Ishikawa (cell line): Measurements from ENCODE around the gene TRIO.

Experiments used
- CEBPB ChIP-seq: IDR thresholded peaks from 2 replicates; pipeline ENCODE4 v1.6.1; 2012
- CREB1 ChIP-seq: IDR thresholded peaks from 2 replicates; pipeline ENCODE4 v1.6.1; 2012; ENCODE audit warnings: low read depth
- EGR1 ChIP-seq: IDR thresholded peaks from 2 replicates; pipeline ENCODE4 v1.6.1; 2012
- EP300 ChIP-seq: IDR thresholded peaks from 2 replicates; pipeline ENCODE4 v1.6.1; 2012; ENCODE audit warnings: borderline replicate concordance
- FOXM1 ChIP-seq: IDR thresholded peaks from 2 replicates; pipeline ENCODE4 v1.6.1; 2012; ENCODE audit warnings: low read depth, borderline replicate concordance
- NFIC ChIP-seq: IDR thresholded peaks from 2 replicates; pipeline ENCODE4 v1.6.1; 2012
- RAD21 ChIP-seq: IDR thresholded peaks from 2 replicates; pipeline ENCODE4 v1.6.1; 2012; ENCODE audit warnings: low read depth
- TAF1 ChIP-seq: IDR thresholded peaks from 2 replicates; pipeline ENCODE4 v1.6.1; 2012; ENCODE audit warnings: low read depth, mild to moderate bottlenecking
- TCF12 ChIP-seq: IDR thresholded peaks from 2 replicates; pipeline ENCODE4 v1.6.1; 2012; ENCODE audit warnings: low read depth
- TEAD4 ChIP-seq: IDR thresholded peaks from 2 replicates; pipeline ENCODE4 v1.6.1; 2012
- YY1 ChIP-seq: IDR thresholded peaks from 2 replicates; pipeline ENCODE4 v1.6.1; 2012; ENCODE audit warnings: low read depth
- ZBTB7A ChIP-seq: IDR thresholded peaks from 2 replicates; pipeline ENCODE4 v1.6.1; 2012; ENCODE audit warnings: low read depth
- TF ChIP-seq, protein P1 (sequence below): IDR thresholded peaks from 2 replicates; pipeline ENCODE4 v1.6.1; 2012; ENCODE audit warnings: low read depth, mild to moderate bottlenecking
- TF ChIP-seq, protein P2 (sequence below): IDR thresholded peaks from 2 replicates; pipeline ENCODE4 v1.6.1; 2012
- TF ChIP-seq, protein P3 (sequence below): IDR thresholded peaks from 2 replicates; pipeline ENCODE4 v1.6.1; 2012

TRIO gene

DNA sequence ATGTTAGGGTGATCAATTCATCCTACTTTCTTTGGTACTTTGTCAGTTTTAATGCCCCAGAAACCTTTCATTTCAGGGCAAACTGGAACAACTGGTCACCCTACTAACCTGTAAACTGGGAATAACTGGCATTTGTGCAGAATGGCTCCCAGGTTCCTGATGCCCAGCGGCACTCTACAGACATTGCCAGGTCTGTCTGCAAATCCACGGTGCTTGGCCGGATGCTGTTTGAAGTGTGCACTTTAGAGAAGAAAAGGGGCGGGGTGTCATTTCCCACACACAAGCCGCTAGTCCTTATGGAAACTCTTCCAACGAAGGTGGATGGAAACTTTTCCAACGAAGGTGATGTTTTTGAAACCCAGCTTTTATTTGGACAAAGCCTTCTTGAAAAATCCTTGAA lies 388.5 kb downstream of the TRIO start:
- TF ChIP-seq NFIC: no peak
- TF ChIP-seq TEAD4: no peak
- no peak for TF ChIP-seq CEBPB
- TF ChIP-seq CREB1: no peak
- no peak for TF ChIP-seq EP300
- TF ChIP-seq, protein P1, sequence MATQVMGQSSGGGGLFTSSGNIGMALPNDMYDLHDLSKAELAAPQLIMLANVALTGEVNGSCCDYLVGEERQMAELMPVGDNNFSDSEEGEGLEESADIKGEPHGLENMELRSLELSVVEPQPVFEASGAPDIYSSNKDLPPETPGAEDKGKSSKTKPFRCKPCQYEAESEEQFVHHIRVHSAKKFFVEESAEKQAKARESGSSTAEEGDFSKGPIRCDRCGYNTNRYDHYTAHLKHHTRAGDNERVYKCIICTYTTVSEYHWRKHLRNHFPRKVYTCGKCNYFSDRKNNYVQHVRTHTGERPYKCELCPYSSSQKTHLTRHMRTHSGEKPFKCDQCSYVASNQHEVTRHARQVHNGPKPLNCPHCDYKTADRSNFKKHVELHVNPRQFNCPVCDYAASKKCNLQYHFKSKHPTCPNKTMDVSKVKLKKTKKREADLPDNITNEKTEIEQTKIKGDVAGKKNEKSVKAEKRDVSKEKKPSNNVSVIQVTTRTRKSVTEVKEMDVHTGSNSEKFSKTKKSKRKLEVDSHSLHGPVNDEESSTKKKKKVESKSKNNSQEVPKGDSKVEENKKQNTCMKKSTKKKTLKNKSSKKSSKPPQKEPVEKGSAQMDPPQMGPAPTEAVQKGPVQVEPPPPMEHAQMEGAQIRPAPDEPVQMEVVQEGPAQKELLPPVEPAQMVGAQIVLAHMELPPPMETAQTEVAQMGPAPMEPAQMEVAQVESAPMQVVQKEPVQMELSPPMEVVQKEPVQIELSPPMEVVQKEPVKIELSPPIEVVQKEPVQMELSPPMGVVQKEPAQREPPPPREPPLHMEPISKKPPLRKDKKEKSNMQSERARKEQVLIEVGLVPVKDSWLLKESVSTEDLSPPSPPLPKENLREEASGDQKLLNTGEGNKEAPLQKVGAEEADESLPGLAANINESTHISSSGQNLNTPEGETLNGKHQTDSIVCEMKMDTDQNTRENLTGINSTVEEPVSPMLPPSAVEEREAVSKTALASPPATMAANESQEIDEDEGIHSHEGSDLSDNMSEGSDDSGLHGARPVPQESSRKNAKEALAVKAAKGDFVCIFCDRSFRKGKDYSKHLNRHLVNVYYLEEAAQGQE: no peak
- TF ChIP-seq, protein P2, sequence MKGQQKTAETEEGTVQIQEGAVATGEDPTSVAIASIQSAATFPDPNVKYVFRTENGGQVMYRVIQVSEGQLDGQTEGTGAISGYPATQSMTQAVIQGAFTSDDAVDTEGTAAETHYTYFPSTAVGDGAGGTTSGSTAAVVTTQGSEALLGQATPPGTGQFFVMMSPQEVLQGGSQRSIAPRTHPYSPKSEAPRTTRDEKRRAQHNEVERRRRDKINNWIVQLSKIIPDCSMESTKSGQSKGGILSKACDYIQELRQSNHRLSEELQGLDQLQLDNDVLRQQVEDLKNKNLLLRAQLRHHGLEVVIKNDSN: no peak
- no peak for TF ChIP-seq TAF1

DNA sequence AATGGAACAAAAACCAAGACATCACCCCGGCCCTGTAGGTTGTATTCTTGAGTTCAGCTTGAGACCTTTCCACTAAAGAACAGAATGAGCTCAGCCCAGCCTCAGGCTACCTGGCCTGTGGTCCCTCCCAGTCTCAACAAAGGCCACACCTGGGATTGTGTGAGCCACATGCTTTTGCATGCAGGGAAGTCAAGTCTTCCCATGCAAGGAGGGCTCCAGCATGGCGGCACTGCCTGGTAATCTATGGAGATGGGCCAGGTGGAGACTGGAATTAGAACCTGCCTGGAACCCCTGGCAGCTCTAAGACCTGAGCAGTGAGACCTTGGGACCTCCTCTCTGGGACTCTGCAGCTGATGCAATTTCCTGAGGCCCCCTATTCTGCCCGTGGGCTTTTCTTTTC lies 389.0 kb downstream of the TRIO start:
- TF ChIP-seq, protein P1: no peak
- TF ChIP-seq, protein P3, sequence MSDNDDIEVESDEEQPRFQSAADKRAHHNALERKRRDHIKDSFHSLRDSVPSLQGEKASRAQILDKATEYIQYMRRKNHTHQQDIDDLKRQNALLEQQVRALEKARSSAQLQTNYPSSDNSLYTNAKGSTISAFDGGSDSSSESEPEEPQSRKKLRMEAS: no peak
- TF ChIP-seq EP300 (no peak), NFIC (no peak), TAF1 (no peak), FOXM1 (no peak), TCF12 (no peak)

DNA sequence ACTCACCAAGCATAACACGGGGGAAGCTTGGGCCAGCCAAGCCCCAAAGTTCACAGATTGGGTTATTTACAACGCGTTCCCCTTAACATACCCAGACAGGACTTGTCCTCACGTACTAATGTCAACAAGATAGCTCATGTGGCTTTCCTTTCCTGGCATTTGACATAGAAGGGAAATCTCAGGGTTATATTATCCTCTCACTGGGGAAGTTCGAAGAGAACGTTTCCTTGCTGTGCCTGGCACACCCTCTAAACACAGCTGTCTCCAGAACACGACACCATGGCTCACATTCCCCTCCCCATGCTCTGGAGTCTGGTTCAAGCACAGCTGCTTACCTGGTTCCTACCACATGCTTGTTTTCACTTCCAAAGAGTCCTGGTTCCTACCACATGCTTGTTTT lies 391.6 kb downstream of the TRIO start:
- no peak for TF ChIP-seq TAF1
- TF ChIP-seq RAD21: no peak
- TF ChIP-seq ZBTB7A: no peak
- TF ChIP-seq TCF12: no peak
- TF ChIP-seq FOXM1: no peak
- TF ChIP-seq, protein P1: no peak
- TF ChIP-seq EP300: no peak
- TF ChIP-seq, protein P2: no peak
- TF ChIP-seq, protein P3: no peak
- no peak for TF ChIP-seq EGR1
- TF ChIP-seq TEAD4: no peak
- TF ChIP-seq YY1: no peak
- TF ChIP-seq NFIC: no peak
- no peak for TF ChIP-seq CREB1
- TF ChIP-seq CEBPB: no peak

DNA sequence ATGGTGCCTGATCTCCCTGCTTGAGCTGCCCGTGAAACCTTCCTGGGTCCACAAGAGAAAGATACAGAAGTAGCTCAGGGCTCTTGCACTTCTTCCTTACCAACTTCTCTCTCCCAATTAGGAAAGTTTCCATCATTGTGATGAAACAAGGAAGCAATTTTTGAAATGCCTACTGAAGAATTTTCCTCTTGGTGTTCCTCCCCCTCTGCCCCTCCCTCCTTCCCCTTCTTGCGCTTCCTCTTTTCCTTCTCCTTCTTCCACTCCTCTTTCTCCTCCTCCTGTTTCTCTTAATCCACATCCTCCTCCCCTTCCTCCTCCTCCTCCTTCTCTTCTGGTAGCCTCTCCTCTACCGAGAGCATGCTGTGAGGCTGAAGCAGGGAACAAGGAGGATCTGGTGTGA lies 402.2 kb downstream of the TRIO start:
- TF ChIP-seq TCF12 (no peak), YY1 (no peak)
- TF ChIP-seq, protein P2: no peak
- TF ChIP-seq, protein P1: no peak
